Measurements from ENCODE around the gene HYAL3.

- TF ChIP-seq CTCF (IDR thresholded peaks at IDR 0.05), result no peak
- TF ChIP-seq ZFX (IDR thresholded peaks at IDR 0.05; ENCODE audit: borderline replicate concordance), result no peak
These were observed 10.1 kb downstream of the HYAL3 start for GRCh38 chr3:50289130-50289529.
